ENCODE results near the gene CYB5R3.
"Not testable (repeated sequence)": the region's sequence is repeated elsewhere in the genome, so short reads cannot be mapped to it uniquely, and the experiment has no call there.

CYB5R3 gene

GRCh38 chr22:42596336-42596735 is 52.9 kb downstream of the CYB5R3 start:
- DNase-seq: no peak

GRCh38 chr22:42595434-42595833 is 53.8 kb downstream of the CYB5R3 start:
- no peak for DNase-seq

- DNase-seq: no peak
These were observed 57.2 kb downstream of the CYB5R3 start for GRCh38 chr22:42591987-42592386.

GRCh38 chr22:42587588-42588175 is 61.5 kb downstream of the CYB5R3 start:
- no peak for DNase-seq

GRCh38 chr22:42586381-42586780 is 62.8 kb downstream of the CYB5R3 start:
- DNase-seq: no peak

GRCh38 chr22:42585096-42585495 is 64.1 kb downstream of the CYB5R3 start:
- no peak for DNase-seq

- no peak for DNase-seq
These were observed 64.7 kb downstream of the CYB5R3 start for GRCh38 chr22:42584364-42584940.

GRCh38 chr22:42582987-42583386 is 66.2 kb downstream of the CYB5R3 start:
- no peak for DNase-seq

- peak; percentile 90 for DNase-seq
These were observed 67.2 kb downstream of the CYB5R3 start for GRCh38 chr22:42581762-42582716.

- not testable (repeated sequence) for DNase-seq
These were observed 67.9 kb downstream of the CYB5R3 start for GRCh38 chr22:42581194-42581761.

GRCh38 chr22:42580040-42580439 is 69.2 kb downstream of the CYB5R3 start:
- DNase-seq: not testable (repeated sequence)

GRCh38 chr22:42577623-42578240 is 71.5 kb downstream of the CYB5R3 start:
- no peak for DNase-seq

- not testable (repeated sequence) for DNase-seq
These were observed 72.1 kb downstream of the CYB5R3 start for GRCh38 chr22:42577141-42577540.

GRCh38 chr22:42575996-42576574 is 73.1 kb downstream of the CYB5R3 start:
- not testable (repeated sequence) for DNase-seq

GRCh38 chr22:42574468-42574867 is 74.7 kb downstream of the CYB5R3 start:
- not testable (repeated sequence) for DNase-seq

- not testable (repeated sequence) for DNase-seq
These were observed 75.1 kb downstream of the CYB5R3 start for GRCh38 chr22:42574046-42574445.

- DNase-seq: not testable (repeated sequence)
These were observed 78.1 kb downstream of the CYB5R3 start for GRCh38 chr22:42571068-42571467.

GRCh38 chr22:42570580-42570979 is 78.6 kb downstream of the CYB5R3 start:
- DNase-seq: not testable (repeated sequence)

- not testable (repeated sequence) for DNase-seq
These were observed 81.2 kb downstream of the CYB5R3 start for GRCh38 chr22:42567950-42568349.

Data from activated CD4-positive, alpha-beta T cell treated with anti-CD3 and anti-CD28 coated beads for 48 hours (primary cell).